ENCODE measurements around the gene GSK3A. TPM values are rescaled to one million over a fixed set of nuclear protein-coding genes. Genes with fewer than 3 reads are reported as not detected.

The GSK3A gene
- total and polyA plus RNA-seq, 9 of the 15 experiments (the other 6 are each of a cell fraction or from before 2014, with no cell fraction given), result 0.62 to 90.7 (median 33.3) TPM

DNA sequence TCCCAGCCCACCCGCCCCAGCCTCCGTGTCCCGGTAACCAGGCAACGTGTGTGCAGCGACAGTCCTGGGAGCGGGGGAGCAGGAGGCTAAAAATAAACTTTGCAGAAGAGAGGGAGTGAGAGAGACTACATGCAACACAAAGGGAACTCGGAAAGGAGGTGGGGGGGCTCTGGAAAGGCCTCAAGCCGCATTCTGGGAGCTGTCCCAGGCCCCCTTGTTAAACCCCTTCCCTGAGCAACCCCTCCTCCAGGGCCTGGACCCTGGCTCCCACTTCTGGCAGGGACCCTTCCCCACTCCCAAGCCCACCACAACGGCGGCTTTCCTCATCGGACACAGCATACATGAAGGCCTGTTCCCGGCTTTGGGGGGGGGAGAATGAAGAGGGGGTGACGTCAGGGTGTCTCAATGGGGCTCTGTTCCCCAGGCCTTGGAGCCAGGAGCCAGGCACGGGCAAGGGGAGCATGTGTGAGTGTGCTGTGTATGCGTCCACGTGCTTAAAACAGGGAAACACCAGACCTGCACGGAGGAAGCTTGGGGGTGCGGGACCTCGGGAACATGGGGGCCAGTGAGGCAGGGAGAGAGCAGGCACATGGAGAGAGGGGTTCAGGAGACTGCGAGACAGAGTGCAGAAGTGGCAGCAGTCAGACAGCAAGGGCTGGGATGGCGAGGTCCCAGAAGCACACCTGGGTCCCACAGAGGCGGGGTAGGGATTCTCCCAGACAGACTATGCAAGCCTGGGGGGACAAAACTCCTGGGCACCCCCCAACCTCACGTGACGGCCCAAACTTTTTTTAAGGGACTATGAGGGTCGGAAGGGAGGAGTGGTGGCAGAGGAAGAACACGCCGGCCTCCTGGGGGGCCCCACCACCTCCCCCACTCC, 10.2 kb upstream of the GSK3A start (continued):
- no peak for TF ChIP-seq PRMT5 (CRISPR knock-in tag; IDR thresholded peaks at IDR 0.05)
- no peak for TF ChIP-seq GABPB1 (CRISPR knock-in tag; IDR thresholded peaks at IDR 0.05)
- TF ChIP-seq CCAR2 (IDR thresholded peaks at IDR 0.05; ENCODE audit: low read depth, low read length), result no peak
- TF ChIP-seq GTF2A2 (tag; IDR thresholded peaks at IDR 0.05), result no peak
- TF ChIP-seq ATF7 (IDR thresholded peaks at IDR 0.05), result peak; percentile 89
- TF ChIP-seq RBM39 (optimal IDR thresholded peaks at IDR 0.05; ENCODE audit: low read depth, low read length), result peak; percentile 24
- TF ChIP-seq CTBP1 (IDR thresholded peaks at IDR 0.05; ENCODE audit: borderline replicate concordance), result 0 out of 2 replicates have a peak, but pooled peaks have one; percentile 27
- TF ChIP-seq ATF1 (CRISPR knock-in tag; IDR thresholded peaks at IDR 0.05), result no peak
- TF ChIP-seq ATF1 (tag; IDR thresholded peaks at IDR 0.05), result peak; percentile 60
- TF ChIP-seq HDGF (IDR thresholded peaks at IDR 0.05), result 0 out of 2 replicates have a peak, but pooled peaks have one; percentile 67
- peak; percentile 39; the same call in 1 of the 2 replicates for TF ChIP-seq CEBPG (CRISPR knock-in tag; IDR thresholded peaks at IDR 0.05)
- no peak for TF ChIP-seq CEBPG (tag; conservative IDR thresholded peaks at IDR 0.05 in 1 of 2, IDR thresholded peaks at IDR 0.05 in 1 of 2)
- peak; percentile 91 for TF ChIP-seq MAX (CRISPR knock-in tag; IDR thresholded peaks at IDR 0.05)
- TF ChIP-seq FOXK2 (conservative IDR thresholded peaks at IDR 0.05 in 1 of 2, IDR thresholded peaks at IDR 0.05 in 1 of 2; ENCODE audit: low read depth in 2 of 2), result peak in 1 of 2 experiments; percentile 42; a peak in 2 of 4 replicates
- peak; percentile 72 to 75 for TF ChIP-seq MNT (conservative IDR thresholded peaks at IDR 0.05)
- peak; percentile 53; the same call in 1 of the 2 replicates for TF ChIP-seq CREM (IDR thresholded peaks at IDR 0.05; ENCODE audit: low read depth)
- TF ChIP-seq HDAC1 (IDR thresholded peaks at IDR 0.05), result peak in 1 of 2 experiments; percentile 41; a peak in 1 of 4 replicates
- TF ChIP-seq NFE2L1 (tag; IDR thresholded peaks at IDR 0.05; ENCODE audit: borderline replicate concordance, low read depth), result no peak
- no peak for TF ChIP-seq RBM17 (IDR thresholded peaks at IDR 0.05; ENCODE audit: borderline replicate concordance, low read depth, low read length)
- TF ChIP-seq, protein P1, sequence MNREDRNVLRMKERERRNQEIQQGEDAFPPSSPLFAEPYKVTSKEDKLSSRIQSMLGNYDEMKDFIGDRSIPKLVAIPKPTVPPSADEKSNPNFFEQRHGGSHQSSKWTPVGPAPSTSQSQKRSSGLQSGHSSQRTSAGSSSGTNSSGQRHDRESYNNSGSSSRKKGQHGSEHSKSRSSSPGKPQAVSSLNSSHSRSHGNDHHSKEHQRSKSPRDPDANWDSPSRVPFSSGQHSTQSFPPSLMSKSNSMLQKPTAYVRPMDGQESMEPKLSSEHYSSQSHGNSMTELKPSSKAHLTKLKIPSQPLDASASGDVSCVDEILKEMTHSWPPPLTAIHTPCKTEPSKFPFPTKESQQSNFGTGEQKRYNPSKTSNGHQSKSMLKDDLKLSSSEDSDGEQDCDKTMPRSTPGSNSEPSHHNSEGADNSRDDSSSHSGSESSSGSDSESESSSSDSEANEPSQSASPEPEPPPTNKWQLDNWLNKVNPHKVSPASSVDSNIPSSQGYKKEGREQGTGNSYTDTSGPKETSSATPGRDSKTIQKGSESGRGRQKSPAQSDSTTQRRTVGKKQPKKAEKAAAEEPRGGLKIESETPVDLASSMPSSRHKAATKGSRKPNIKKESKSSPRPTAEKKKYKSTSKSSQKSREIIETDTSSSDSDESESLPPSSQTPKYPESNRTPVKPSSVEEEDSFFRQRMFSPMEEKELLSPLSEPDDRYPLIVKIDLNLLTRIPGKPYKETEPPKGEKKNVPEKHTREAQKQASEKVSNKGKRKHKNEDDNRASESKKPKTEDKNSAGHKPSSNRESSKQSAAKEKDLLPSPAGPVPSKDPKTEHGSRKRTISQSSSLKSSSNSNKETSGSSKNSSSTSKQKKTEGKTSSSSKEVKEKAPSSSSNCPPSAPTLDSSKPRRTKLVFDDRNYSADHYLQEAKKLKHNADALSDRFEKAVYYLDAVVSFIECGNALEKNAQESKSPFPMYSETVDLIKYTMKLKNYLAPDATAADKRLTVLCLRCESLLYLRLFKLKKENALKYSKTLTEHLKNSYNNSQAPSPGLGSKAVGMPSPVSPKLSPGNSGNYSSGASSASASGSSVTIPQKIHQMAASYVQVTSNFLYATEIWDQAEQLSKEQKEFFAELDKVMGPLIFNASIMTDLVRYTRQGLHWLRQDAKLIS (CRISPR knock-in tag; IDR thresholded peaks at IDR 0.05), result no peak
- TF ChIP-seq, protein P2, sequence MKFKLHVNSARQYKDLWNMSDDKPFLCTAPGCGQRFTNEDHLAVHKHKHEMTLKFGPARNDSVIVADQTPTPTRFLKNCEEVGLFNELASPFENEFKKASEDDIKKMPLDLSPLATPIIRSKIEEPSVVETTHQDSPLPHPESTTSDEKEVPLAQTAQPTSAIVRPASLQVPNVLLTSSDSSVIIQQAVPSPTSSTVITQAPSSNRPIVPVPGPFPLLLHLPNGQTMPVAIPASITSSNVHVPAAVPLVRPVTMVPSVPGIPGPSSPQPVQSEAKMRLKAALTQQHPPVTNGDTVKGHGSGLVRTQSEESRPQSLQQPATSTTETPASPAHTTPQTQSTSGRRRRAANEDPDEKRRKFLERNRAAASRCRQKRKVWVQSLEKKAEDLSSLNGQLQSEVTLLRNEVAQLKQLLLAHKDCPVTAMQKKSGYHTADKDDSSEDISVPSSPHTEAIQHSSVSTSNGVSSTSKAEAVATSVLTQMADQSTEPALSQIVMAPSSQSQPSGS (CRISPR knock-in tag; IDR thresholded peaks at IDR 0.05), result peak; percentile 40; the same call in 1 of the 2 replicates
- 0 out of 2 replicates have a peak, but pooled peaks have one; percentile 26 for TF ChIP-seq PHB2 (IDR thresholded peaks at IDR 0.05; ENCODE audit: low read depth)
